ENCODE measurements around the gene GBE1.
"Not testable (repeated sequence)": the region's sequence is repeated elsewhere in the genome, so short reads cannot be mapped to it uniquely, and the experiment has no call there.

Gene GBE1

DNA sequence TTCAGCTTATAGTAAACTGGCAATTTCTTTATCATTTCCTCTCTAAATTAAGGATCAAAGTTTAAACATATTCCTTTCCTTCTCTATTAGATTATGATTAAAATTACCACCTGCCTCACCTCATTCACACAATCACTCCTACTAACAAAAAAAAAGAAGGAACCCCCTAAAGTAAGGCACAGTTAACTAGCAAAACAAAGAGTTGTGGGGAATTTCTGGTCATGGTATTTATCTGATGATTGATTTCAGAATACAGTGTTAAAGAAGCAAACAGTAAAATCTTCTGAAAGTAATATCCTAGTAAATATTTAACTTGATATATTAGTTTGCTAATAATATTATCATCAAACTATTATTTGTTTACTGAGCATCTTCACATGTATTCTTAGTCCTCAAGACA is 8.8 kb downstream of the GBE1 start:
- DNase-seq, result no peak

DNA sequence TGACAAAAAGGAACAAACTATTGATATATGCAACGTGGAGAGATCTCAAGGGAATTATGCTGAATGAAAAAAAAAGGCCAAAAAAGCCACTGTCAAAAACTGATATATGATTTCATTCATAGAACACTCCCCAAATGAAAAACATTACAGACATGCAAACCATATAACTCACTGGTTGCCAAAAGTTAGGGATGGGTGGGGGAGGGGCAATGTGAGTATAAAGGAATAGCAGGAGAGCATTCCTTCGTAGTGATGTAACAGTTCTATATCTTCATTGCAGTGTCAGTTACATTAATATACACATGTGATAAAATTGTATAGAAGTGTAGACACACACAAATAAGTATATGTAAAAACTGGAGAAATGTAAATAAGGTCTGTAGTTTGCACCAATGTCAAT is 12.2 kb downstream of the GBE1 start:
- no peak for DNase-seq

- DNase-seq, result not testable (repeated sequence)
Observed at GRCh38 chr3:81747280-81747679, 14.2 kb downstream of the GBE1 start.

- no peak for DNase-seq
Observed at GRCh38 chr3:81744366-81744765, 17.1 kb downstream of the GBE1 start.

GRCh38 chr3:81743096-81744025 is 18.1 kb downstream of the GBE1 start:
- DNase-seq, result no peak

- no peak for DNase-seq
Observed at GRCh38 chr3:81742581-81742980, 18.9 kb downstream of the GBE1 start.

GRCh38 chr3:81741216-81741615 is 20.2 kb downstream of the GBE1 start:
- no peak for DNase-seq

DNA sequence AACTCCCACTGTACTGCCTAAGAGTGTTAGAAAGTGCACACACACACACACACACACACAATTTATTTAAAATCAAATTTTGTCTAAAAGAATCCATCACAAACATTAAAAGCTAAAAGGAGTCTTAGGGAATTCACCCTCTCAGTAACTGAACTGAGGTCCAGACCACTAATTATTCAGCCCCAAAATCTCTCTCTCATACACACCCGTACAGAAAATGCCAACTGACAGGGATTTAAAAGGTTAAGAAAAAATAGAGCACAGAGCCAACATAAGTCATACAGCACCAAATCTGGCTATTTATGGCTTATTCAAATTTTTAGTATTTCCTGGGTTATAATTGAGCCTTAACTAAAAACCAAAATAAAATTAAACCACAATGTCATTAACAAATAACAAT is 20.7 kb downstream of the GBE1 start:
- no peak for DNase-seq

DNA sequence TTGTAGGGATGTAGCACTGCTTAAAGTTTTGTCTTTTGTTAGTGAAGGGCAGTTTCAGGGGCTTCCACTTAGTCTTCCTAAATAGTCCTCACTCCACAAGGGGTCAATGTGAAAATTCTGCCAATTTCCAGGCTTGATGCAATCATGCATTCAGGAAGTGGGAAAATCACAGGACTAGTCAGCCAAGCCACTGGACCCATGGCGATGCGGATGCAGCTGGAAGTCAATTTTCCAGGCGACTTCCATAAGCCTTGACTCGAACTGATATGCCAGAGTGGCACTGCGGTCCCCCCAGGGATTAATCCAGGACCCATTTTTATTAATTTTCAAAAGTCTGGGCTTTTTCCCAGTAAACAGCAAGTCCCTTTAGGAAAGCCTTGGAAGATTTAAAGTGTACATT is 26.1 kb downstream of the GBE1 start:
- DNase-seq, result no peak

- no peak for DNase-seq
Observed at GRCh38 chr3:81734742-81735141, 26.7 kb downstream of the GBE1 start.

GRCh38 chr3:81732642-81733041 is 28.8 kb downstream of the GBE1 start:
- no peak for DNase-seq

DNA sequence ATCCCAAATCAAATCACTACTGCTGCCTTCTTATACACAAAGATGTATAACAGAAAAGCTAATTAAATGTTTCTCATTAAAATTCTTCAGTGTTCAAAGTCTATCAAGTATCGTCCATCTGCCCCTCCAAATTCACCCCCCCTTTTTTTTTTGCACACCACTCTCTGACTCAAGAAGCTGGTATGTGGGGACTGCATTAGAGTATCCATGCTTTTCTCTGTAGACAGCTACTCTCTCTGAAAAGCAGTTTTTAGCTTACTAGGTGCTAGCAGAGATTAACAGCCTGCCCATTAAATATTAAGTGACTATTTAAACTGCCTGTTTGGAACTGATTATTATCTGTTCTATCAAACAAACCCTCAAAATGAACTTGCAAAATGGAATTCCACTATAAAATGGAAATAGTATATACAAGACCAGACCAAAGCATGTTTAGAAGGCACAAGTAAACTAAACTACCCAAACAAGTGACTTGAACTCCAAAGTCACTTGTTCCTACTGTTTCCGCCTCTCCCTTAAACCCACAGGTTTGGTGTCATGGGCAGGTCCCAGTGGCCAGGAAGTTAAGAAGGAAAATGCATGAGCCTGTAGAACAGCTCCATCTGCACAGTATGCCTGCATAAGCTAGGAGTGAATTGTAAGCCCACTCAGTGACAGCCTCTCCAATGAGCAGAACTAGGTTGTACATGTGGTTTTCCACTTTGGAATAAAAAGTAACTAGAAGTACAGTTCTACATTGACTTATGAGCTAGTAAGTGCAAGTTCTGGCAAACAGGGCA is 32.5 kb downstream of the GBE1 start:
- no peak for DNase-seq

DNA sequence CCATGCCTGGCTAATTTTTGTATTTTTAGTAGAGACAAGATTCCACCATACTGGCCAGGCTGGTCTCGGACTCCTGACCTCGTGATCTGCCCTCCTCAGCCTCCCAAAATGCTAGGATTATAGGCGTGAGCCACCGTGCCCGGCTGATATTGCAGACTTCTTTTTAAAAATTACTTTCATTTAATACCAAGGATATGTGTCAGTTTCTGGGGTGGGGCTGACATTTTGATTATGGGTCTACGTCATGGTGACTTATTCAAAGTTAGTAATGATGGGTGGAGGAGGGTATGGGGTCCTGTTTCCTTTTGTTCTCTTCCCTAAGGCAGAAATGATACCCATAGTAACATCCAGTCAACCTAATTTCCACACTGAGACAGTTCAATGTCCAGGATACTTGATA is 34.7 kb downstream of the GBE1 start:
- no peak for DNase-seq

DNA sequence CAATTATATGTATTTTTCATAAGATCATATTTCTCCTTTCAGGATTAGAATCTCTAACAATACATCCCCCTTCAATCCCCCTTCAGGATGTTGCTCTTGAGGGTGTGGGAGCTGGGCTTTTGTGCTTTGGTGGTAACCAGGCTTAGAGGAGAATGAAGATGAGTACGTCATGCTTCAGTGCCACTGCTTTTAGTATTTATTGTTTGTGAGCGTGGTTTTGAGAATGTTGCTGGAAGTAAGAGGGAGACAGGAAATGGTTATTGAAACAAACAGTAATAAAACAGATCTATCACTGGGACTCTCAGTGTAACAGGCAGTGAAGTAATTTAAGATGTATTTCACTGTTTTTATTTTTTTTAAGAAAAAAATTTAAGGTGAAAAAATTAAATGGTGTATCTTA is 35.3 kb downstream of the GBE1 start:
- no peak for DNase-seq

DNA sequence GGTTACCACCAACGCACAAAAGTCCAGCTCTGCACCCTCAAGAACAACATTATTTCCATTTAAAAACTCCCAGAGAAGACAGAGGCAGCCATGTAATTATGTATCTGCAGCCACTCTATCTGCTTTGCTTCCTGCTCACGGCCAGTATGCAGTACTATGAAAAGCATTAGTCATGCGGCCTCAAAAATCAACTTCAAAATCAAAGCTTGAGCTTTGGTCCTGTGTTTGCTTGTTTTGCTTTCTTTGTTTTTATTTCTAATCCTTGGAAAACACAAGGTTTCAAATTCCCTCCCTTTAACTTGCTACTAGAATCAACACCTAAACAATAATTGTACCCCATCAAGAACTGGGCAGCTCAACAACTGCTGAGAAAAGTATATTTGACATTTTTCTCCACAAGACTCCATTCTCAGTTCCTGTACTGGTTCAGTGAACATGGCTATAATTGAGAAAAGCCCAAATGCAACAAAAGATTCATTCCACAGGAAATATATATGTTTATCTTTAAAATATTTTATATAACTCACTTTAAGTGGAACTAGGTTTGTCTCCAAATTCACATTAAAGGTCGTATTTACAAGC is 37.6 kb downstream of the GBE1 start:
- no peak for DNase-seq

GRCh38 chr3:81718311-81718710 is 43.1 kb downstream of the GBE1 start:
- DNase-seq, result no peak

- DNase-seq, result no peak
Observed at GRCh38 chr3:81716870-81717509, 44.5 kb downstream of the GBE1 start.

DNA sequence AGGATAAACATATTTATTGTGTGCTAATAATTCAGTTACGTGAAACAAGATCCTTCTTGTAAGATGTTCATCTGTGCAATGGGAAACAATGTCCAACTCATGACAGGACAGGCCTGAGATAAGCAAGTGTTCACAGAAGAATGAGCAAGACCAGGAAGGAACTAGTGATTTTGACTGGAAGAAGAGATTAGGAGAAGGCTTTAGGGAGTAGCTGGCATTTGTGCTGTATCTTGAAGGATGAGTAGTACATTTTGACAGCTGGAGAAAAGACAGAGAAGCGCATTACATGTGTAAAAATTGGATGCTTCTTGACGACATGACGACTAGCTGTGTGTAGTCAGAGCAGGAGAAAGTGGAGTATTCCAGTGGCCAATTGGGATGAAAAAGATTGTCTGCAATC is 48.4 kb downstream of the GBE1 start:
- no peak for DNase-seq

GRCh38 chr3:81709606-81710005 is 51.8 kb downstream of the GBE1 start:
- no peak for DNase-seq

DNA sequence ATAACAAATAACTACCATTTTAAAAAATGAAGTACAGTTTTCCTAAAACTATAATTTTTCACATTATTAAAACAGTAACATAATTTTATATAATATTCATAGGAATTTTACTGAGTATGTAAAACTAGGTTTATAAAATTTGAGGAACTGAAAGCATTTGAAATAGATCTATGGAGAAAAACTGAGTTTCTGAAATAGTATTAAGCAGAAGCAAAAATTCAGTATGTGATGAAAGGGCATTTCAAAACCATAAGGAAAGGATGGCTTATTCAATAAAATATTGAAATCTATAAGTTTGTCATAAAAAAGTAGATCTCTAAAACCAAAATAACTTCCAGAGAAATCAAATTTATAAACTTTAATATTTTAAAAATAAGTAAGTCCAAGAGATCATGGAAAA is 53.4 kb downstream of the GBE1 start:
- DNase-seq, result no peak

GRCh38 chr3:81702126-81702525 is 59.3 kb downstream of the GBE1 start:
- DNase-seq, result no peak

- DNase-seq, result no peak
Observed at GRCh38 chr3:81699536-81700320, 61.7 kb downstream of the GBE1 start.

GRCh38 chr3:81696090-81696489 is 65.4 kb downstream of the GBE1 start:
- no peak for DNase-seq
